H54 (cell line): ENCODE measurements around the gene AP5S1.

ENCODE experiments used
- DNase-seq: peaks from one replicate; pipeline ENCODE4 v3.0.0; 2011; ENCODE audit warnings: low spot score, mixed read lengths; ENCODE audit not compliant: insufficient read length
- FAIRE-seq: peaks from 3 replicates; lab custom pipeline; 2011; peaks lifted over from hg19 to GRCh38; lab: Jason Lieb, UNC
- POLR2A ChIP-seq: IDR thresholded peaks from 2 replicates; pipeline ENCODE4 v1.6.1; 2011; ENCODE audit warnings: low read depth, mild to moderate bottlenecking, low read length

Gene AP5S1, protein sequence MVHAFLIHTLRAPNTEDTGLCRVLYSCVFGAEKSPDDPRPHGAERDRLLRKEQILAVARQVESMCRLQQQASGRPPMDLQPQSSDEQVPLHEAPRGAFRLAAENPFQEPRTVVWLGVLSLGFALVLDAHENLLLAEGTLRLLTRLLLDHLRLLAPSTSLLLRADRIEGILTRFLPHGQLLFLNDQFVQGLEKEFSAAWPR

GRCh38 chr20:3820048-3820900 is at the start of gene AP5S1:
AP5S1 (plus strand) TSS chr20:3820547; CDS start chr20:3822118, 1,571 bp downstream.
- FAIRE-seq: peak; percentile 38
- DNase-seq: peak; percentile 78
- peak; percentile 87 for TF ChIP-seq POLR2A

DNA sequence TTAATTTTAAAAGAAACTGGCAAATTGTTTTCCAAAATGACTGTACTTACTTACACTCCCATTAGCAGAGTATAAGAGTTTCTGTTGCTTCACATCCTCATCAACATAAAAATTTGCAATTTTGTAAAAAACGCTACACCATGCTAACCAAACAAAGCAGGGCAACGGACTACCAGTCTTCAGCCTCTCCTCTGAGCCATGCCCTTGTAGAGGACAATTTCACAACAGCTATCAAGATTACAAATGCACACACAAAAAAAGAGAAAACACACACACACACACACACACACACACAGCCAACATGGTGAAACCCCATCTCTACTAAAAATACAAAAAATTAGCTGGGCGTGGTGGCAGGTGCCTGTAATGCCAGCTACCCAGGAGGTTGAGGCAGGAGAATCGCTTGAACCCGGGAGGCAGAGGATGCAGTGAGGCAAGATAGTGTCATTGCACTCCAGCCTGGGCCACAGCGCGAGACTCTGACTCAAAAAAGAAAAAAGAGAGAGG is 48.7 kb upstream of the AP5S1 start:
- no peak for TF ChIP-seq POLR2A
- FAIRE-seq (no peak), DNase-seq (no peak)

GRCh38 chr20:3775457-3776108 is 44.8 kb upstream of the AP5S1 start:
- FAIRE-seq: no peak

GRCh38 chr20:3777381-3777715 is 43.0 kb upstream of the AP5S1 start:
- FAIRE-seq (no peak), DNase-seq (no peak)
- TF ChIP-seq POLR2A: no peak

More at GRCh38 chr20:3775457-3776108, 44.8 kb upstream of the AP5S1 start:
- no peak for DNase-seq
- TF ChIP-seq POLR2A: no peak

DNA sequence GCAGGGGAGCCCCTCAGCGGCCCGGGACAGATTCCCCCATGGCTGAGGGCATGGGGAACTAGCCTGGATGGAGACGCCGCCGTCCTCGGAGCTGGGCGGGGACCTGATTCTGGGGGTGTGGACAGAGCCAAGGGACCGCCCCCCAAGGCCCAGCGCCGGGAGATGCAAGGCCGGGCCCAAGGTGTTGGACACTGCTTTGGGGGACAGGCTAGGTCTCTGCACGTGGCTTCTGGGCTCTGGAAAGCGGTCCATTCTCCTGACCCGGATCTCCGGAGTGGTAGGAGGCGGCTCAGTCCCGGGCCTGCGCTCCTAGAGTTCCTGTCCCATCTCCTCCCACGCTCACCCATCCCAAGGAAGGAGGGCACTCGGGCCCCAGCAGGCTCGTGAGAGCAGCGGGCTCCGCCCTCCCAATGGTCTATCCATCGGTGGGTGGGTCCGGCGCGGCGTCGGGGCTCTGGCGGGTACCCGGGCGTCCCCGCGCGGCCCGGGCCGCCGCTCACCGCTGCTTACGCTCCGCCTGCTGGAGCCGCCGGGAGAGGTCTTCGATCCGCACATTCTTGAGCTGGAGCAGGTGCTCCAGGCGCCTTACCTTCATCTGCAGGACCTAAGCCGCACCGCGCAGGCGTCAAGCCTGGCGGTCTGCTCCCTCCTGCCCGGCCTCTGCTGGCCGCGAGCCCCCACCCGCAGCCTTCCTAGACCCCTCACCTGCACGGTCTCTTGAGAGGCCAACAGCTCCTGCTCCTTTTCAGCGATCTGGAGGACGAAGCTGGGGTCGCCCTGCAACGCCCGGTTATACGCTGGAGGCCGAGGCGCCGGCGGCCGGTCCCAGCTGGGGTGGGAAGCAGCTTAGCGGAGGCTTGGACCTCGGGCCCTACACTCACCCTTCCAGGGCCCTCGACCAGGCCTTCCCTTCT is 42.4 kb upstream of the AP5S1 start:
- no peak for DNase-seq
- no peak for TF ChIP-seq POLR2A
- FAIRE-seq: no peak

DNA sequence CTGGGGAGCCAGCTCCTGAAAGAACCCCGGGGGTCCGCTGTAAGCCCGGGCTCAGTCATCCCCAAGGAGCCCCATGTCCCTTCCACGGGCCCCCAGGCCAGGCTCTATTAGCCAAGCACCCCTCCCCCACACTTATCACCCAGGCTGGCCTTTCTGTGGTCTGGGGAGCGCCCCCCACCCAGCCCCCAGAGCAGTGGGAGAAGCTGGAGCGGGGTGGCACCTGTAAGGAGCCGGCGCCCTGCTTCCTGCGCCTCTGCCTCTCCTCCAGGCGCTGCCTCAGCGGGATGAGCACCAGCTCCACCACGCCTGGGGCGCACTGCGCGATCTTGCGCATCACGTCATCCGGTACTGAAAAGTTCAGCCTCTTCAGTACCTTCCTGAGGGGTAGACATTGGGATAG is 41.4 kb upstream of the AP5S1 start:
- no peak for FAIRE-seq

GRCh38 chr20:3781153-3781910 is 39.0 kb upstream of the AP5S1 start, which contains the start of gene SPEF1:
SPEF1 (minus strand) TSS chr20:3781448; CDS start chr20:3781287, 161 bp downstream.
- peak; percentile 100 for DNase-seq
- TF ChIP-seq POLR2A: no peak
- FAIRE-seq: peak; percentile 6

More for the DNA sequence above, 41.4 kb upstream of the AP5S1 start:
- DNase-seq: no peak
- TF ChIP-seq POLR2A: no peak

GRCh38 chr20:3782597-3782996 is 37.8 kb upstream of the AP5S1 start:
- DNase-seq (no peak), FAIRE-seq (no peak)
- no peak for TF ChIP-seq POLR2A

DNA sequence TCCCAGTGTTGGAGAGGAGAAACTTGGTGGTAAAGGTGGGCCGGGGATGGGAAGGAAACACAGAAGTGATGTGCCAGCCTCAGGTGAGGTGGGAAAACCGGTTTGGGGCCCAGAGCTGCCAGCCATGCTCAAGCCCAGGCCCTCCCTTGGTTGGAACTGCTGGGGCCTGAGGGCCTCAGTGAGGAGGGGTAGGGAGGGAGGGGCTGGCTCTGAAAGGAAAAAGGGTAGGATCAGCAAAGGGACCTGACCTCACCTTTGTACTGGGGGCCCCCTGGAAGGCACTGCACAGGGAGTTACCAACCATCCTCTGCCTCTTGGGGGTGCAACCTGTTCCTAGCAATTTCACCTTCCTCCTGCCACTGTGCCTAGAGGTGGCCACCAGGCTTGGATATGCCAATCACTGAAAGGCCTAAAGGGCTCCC is 37.3 kb upstream of the AP5S1 start:
- FAIRE-seq (no peak), DNase-seq (no peak)
- no peak for TF ChIP-seq POLR2A

DNA sequence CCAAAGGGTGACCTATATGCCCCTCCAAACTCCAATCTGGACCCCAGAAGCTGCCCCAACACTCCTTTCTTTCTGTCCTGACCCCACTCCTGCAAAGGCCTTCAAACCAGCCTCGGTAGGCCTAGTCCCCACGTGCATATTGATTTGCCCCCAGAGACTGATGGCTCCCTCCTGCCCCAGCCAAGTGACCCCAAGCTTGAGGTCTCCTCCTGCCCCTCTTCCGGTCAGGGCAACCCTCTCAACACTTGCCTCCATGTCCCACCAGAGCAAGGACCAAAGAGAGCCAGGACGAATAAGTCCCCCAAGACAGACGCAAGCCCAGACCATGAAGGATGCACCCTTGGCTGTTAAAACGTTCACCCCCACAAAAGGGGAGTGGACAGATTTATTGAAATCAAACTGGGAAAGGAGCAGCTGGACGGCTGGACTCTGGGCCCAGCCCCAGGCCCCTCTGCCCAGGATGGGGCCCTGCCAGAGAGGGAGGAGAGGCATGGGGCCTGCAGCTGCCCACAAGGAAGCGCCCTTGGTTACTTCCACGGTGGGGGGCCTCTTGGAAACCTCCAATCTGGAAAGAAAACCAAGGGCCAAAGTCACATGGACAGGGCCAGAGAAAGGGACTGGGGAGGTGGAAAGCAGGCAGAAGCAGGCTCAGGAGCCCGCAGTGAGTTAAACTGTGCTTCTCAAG is 36.7 kb upstream of the AP5S1 start:
- DNase-seq: no peak
- TF ChIP-seq POLR2A: no peak
- FAIRE-seq: no peak

GRCh38 chr20:3784216-3784853 is 36.0 kb upstream of the AP5S1 start:
- FAIRE-seq (no peak), DNase-seq (no peak)
- TF ChIP-seq POLR2A: no peak
